GM18951 (cell line): Measurements from ENCODE around the gene ROCK1.
"Not testable (repeated sequence)": the region's sequence is repeated elsewhere in the genome, so short reads cannot be mapped to it uniquely, and the experiment has no call there.

Experiments
- POLR2A ChIP-seq: IDR thresholded peaks from 4 replicates; pipeline ENCODE4 v1.6.1; 2011; ENCODE audit warnings: mild to moderate bottlenecking; ENCODE audit not compliant: insufficient read length, insufficient read depth; ENCODE audit errors: extremely low read depth
- in situ Hi-C: fragments of 300-500 bp; cut with MboI; formaldehyde crosslinking; loops from one replicate; pipeline ENCODE4 v1.12.0; 2022; ENCODE audit warnings: low sequenced_read_pairs, mixed read lengths, inconsistent platforms; ENCODE audit not compliant: unreplicated experiment

ROCK1 gene

DNA sequence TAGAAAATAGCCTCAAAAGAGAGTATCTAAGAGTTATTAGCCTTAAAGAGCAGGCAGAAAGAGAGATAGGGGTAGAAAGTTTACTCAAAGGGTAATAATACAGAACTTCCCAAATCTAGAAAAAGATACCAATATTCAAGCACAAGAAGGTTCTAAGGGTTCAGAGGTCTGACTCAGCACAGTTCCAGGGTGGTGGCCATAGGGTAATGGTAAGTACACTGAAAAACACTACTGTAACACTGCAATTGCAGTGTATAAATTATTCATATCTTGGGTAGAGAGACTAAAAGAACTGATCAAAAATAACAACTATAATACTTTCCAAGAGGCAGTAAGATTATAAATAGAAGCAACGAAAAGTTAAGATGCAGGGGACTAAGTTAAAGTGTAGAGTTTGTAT is 115.2 kb downstream of the ROCK1 start:
- TF ChIP-seq POLR2A = no peak
- in situ Hi-C loops = no loop called here

DNA sequence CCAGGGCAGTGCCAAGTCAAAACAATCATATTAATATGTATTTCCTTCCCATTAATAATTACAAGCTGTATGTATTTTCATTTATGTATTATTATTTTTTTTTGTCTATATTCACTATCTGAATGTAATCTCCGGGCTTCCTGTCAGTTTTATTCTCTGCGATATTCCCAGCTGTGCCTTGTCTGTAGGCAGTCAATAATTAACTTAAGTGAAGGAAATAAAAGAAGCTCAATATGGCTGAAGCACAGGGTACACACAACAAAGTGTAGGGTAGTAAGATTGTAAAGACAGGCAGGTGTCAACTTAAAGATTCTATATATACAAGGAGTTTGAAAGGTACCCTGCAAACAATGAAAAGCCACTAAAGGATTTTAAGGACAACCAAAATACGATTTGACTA is 122.9 kb downstream of the ROCK1 start:
- no peak for TF ChIP-seq POLR2A
- in situ Hi-C loops = no loop called here

DNA sequence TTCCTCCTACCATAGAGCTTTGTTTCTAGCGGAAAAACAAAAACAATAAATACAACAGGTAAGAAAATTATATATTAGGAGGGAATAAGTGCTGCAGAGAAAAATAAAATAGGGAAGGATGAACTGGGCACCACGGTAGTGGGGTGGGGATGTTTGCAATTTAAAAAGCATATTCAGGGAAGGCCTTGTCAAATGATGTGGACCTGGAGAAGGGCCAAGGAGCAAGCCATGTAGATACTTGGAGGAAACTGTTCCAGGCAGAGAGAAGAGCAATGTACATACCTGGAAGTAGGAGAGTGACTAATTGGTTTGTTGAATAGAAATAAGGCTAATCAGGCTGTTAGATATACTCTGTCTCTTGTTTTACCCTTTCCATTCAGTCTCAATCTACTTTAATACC is 136.5 kb downstream of the ROCK1 start:
- TF ChIP-seq POLR2A = no peak
- in situ Hi-C loops = no loop called here

DNA sequence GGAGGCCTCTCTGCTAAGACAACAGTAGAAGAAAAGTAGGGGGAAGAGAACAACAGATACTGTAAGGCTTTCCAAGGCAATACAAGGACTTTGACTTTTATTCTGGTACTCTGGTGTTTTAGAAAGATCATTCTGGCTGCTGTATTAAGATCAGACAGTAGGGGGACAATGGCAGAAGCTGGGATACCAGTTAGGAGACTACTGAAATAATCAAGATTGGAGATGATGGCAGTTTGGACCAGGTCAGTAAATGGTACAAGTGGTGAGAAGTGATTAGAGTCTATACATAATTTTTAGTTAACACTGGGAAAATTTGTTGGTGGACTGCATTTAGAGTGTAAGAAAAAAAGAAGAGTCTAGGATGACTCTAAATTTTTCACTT is 139.7 kb downstream of the ROCK1 start:
- TF ChIP-seq POLR2A = no peak
- in situ Hi-C loops = no loop called here

DNA sequence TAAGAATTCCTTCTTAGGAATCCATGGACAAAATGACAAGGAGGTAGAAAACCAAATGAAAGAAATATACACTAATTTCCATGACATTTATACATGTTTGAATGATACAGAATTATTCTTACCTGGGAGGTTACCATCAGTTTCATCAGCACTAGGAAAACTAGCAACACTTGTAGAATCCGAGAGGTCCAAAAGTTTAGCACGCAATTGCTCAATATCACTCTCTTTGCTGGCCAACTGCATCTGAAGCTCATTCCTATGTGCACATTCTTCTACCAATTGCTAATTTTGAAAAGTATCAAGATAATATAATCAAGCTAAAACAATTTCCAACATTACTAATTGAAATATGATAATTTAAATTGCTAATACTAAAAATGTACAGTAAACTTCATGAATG is 144.8 kb downstream of the ROCK1 start:
- in situ Hi-C loops = no loop called here
- no peak for TF ChIP-seq POLR2A

DNA sequence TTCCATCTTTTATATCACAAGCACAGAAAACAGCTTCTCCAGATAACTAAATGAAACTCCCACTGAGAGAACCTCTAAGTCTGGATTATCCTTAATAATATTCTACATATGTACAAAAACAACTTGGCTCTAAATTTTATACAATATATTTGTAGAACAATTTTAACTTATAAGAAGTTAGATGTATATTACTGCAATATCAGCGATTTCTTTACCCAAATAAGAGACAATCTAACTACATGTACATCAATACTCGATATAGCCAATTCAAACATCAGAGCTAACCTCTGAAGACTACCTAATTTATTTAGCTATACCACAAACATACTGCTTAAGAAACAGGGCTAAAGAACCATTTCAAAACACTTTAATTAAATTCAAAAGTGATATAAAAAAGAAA is 148.6 kb downstream of the ROCK1 start:
- in situ Hi-C loops = no loop called here
- no peak for TF ChIP-seq POLR2A

DNA sequence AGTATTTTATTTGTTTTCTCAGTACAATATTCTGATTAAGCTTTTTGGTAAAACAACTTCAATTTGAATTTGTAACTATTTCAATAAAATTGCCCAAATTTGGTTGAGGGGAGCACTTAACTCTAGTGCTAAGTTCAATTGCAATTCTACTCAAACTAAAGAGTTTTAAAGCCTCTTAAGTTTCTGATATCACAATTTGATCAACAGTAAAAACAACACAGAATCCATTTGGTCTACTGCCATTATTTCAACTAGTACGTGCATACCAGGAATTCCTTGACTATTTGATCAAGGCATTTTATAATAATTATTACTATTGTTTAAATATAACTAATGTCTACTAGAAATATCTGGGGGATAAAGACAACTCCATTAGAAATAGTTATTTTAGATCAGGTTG is 150.9 kb downstream of the ROCK1 start:
- in situ Hi-C loops = no loop called here
- no peak for TF ChIP-seq POLR2A

DNA sequence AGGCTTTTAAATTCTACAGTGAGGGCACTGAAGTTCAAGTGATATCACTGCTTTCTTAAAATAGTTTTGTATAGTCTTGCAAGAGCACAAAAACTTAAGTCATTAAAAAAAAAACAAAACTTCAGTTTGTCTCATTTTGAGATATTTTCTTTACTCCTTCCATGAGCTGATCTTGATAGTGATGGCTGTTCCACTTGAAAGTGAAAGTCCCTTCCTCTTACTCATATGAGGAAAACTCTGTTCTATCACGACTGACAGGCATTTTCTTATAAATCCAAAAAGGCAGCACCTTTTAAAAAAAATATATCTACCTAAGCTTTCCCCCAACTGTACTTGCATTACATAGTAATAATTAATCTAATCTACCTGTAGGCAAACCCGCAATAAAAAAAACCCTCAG is 160.8 kb downstream of the ROCK1 start:
- in situ Hi-C loops = not testable (repeated sequence)
